GM19099 (cell line): ENCODE measurements around the gene DNM1L.

Experiments
- POLR2A ChIP-seq: IDR thresholded peaks from 3 replicates; pipeline ENCODE4 v1.6.1; 2011; ENCODE audit warnings: low read depth; ENCODE audit not compliant: insufficient read length; ENCODE audit errors: extremely low read depth

Gene DNM1L

DNA sequence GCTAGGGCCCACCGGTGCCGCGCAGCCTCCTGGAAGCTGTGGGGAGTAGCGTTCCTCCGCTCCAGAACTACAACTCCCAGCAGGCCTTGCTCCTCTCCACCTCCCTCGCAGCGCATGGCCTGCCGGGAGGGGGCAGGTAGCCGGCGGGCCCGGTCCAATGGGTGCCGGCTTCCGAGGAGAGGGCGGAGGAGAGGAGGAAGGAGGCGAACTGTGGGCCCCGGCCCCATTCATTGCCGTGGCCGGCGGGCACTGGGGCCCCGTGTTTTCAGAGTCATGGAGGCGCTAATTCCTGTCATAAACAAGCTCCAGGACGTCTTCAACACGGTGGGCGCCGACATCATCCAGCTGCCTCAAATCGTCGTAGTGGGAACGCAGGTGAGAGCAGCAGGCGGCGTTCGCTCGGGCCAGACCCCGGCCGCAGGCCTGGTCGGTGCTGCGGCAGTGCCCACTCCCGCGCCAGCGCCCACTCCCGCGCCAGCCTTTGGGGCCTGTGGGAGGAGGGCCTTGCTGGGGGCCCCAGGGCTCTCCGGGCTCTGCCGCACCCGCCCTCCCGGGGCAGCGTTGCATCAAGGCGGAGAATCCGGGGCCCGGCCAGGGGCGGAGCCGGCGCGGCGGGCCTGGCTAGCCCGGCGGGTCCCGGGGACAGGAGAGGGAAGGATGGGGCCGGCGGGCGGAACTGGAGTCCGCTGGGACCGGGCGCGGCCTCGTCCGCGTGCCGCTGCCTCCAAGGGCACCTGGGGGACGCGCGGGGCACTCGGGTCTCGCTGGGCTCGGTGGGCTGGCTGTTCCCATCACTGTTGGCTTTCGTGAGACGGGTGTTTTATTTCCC lies at the start of gene DNM1L:
TSS of gene DNM1L (plus strand) at position 211 of the 829 bp plus-strand sequence. CDS start at position 274, 63 bp downstream.
- peak; percentile 93 for TF ChIP-seq POLR2A

DNA sequence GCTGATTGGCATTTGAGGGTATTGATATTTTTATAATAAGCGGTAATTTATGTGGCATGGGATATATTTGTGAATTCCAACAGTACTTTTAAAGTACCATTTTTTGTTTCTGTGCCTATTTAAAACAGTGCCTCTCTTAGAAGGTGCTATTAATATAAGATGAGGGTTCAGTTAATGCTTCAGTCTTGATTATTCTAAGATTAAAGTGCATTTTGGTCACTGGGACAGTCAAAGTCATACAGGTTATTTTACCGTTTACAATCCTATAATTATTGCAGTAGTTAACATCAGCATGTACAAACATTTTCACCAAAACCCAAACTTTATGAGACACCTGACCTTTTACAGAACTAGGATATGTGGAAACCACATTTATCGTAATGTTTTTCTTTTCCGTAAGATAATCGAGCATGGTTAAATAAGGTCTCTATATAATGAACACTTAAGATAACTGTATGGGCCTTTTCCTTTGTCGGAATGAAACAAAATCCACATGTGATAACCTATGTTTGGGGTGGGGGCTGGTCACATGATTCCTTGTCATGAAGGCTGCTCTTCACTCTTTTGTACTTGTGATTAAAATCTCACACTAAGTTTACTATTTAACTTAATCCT lies 37.7 kb upstream of the DNM1L start:
- no peak for TF ChIP-seq POLR2A

DNA sequence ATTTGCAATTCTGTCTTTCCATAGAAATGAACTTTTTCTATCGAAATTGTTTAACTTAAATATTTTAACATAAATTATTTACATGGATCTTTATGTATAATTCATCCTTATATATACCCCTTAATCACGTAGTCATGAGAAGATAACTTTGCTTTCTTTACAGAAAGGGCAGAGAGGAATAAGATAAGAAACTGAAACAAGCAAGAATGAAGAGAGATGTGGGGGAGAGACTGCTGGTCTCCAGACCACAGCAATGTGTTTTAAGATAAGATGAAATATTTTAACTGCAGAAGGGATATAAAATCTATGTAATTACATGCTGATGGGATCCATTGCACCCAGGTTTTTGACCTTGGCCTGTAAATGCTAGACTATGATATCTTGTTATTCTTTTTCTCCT lies 34.7 kb upstream of the DNM1L start:
- no peak for TF ChIP-seq POLR2A

DNA sequence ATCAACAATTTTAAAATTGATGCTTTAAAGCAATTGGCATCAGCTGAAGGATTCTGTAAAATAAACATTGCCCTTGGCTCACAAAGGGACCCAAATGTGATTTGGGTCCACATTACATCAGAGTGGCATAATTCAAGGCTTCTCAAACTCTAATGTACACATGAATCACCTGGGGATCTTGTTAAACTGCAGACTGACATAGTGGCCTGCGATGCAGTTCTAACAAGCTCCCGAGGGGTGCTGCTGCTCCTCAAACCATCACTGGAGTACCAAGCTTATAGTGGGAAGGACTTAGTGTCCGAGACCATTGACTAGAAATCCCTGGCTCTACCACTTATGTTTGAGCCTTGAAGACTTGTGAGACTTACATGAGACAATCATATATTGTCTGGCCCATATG lies 31.8 kb upstream of the DNM1L start:
- TF ChIP-seq POLR2A, result no peak

DNA sequence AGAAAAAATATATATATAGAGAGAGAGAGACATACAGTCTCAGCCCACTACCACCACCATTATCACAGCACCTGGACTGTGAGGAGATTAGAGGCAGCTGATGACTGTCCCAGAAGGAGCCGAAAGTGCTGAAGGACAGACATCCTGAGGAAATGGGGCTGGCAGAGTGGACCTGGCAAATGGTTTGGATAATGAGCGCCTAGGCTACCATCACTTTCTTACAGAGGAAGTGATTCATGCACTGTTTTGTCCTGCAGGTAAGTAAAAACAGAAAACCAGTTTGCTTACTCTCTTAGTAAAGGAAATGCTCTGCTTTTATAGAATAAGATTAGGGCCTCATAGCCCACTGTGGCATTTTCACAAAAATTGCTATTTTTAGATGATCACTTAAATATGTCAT lies 28.6 kb upstream of the DNM1L start:
- TF ChIP-seq POLR2A, result no peak

DNA sequence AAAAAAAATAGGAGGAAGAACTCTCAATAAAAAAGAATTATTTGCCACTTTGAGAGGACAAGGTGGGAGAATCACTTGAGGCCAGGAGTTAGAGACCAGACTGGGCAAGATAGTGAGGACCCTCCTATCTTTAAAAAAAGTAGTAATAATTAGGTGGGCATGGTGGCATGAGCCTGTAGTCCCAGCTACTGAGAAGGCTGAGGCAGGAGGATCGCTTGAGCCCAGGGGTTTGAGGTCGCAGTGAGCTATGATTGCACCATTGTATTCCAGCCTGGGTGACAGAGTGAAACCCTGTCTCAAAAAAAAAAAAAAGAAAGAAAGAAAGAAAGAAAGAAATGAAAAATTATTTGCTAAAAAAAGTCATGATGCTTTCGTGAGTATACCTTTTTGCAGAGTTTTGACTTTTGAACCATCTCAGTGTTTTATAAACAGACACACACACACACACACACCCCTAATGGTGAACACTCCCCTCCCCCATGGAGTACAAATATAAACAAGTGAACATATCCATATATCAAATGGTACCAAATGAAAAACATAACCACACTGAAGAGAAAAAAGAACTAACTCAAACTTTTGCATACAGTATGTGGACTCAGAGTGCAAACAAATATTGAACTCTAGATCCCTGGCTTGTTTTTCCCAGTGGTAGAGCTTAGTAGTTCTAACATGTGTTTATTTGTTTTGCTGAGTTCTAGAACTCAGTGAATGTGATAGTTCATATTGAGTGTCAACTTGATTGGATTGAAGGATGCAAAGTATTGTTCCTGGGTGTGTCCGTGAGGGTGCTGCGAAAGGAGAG lies 27.7 kb upstream of the DNM1L start:
- no peak for TF ChIP-seq POLR2A

DNA sequence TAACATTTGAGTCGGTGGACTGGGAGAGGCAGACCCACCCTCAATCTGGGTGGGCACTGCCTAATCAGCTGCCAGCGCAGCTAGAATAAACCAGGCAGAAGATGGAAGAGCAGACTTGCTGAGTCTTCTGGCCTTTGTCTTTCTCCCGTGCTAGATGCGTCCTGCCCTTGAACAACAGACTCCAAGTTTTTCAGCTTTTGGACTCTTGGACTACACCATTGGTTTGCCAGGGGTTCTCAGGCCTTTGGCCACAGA lies 27.2 kb upstream of the DNM1L start:
- TF ChIP-seq POLR2A, result no peak

DNA sequence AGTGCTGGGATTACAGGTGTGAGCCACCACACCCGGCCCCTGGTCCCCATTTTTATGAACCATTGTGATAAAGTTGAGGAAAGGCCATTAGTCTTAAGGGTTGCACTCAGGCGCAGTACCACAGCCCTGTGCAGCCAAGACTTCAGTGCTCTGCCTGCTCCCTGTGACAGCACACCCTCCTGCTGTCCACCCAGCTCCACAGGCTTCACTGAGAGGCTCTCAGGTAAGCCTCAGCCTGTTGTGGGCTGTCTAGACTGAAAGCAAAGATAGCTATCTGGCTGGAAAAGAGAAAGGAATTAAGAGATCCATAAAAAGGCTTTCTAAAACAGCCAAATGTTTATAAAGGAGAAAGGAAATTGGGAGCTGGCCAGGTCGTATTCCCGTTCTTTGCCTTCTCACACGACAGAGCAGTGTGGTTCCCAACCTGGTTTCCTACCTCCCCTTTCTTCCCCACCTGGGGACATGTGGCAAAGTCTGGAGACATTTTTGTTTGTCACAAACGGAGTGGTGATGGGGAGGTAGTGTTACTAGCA lies 19.1 kb upstream of the DNM1L start:
- TF ChIP-seq POLR2A, result no peak

DNA sequence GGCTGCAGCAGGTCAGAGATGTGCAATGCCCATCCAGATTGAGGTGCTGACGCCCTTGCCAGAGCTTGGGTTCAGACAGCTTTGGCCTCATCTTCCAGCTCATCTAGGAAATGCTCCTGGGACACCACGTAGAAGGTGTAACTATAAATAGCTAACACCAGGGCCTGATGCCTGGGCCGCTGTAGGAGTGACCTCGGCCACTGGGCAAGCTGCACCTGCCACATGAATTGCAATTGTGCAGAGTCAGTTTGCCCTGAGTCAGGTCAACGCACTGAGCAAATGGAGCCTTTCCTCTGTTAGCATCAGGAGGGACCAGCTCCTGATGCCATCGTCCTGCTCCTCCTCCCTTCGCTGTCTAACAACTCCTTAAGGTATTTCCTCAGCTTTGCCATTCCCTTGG lies 17.4 kb upstream of the DNM1L start:
- TF ChIP-seq POLR2A, result no peak

DNA sequence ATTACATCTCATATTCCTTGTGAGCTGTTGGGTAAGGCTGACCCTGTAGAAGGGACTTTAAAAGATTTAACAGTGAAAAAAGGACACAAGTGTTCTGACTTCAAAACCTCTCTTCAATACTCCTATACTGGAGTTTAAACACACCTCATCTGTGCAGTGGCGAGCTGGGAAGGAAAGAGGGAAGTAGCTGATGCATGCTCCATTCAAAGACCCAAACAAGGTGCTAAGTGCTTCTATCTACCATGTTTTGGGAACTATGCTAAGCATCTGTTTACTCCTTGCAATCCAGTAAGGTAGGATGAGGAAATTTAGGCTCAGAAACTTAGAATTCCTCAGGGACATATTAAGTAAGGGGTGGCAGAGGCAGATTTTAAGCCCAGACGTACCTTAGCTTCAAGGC lies 16.4 kb upstream of the DNM1L start:
- no peak for TF ChIP-seq POLR2A

DNA sequence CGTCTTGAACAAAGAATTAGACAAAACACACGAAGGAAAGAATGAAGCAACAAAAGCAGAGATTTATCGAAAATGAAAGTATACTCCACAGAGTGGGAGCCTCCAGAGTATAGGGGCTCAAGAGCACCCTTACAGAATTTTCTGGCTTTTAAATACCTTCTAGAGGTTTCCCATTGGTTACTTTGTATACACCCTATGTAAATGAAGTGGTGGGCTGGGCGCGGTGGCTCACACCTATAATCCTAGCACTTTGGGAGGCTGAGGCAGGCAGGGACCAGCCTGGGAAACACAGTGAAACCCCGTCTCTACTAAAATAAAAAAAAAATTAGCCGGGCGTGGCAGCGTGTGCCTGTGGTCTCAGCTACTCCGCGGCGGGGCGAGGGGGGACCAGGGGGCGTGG lies 13.1 kb upstream of the DNM1L start:
- no peak for TF ChIP-seq POLR2A

DNA sequence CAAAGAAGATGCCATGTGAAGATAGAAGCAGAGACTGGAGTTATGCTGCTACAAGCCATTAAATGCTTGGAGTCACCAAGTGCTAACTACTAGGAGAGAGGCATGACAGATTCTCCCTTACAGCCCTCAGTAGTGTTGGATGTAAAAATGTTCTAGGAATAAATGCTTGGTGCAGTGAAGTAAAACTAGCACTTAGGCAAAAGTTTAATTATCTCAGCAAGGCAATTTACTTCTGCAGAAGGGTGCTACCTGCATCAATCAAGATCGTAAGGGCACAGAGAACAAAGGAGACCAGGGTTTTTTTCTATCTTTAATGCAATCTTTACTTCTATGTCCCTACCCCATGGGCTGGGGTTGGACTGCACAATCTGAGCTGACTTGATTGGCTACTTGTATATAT lies 9.5 kb upstream of the DNM1L start:
- no peak for TF ChIP-seq POLR2A

DNA sequence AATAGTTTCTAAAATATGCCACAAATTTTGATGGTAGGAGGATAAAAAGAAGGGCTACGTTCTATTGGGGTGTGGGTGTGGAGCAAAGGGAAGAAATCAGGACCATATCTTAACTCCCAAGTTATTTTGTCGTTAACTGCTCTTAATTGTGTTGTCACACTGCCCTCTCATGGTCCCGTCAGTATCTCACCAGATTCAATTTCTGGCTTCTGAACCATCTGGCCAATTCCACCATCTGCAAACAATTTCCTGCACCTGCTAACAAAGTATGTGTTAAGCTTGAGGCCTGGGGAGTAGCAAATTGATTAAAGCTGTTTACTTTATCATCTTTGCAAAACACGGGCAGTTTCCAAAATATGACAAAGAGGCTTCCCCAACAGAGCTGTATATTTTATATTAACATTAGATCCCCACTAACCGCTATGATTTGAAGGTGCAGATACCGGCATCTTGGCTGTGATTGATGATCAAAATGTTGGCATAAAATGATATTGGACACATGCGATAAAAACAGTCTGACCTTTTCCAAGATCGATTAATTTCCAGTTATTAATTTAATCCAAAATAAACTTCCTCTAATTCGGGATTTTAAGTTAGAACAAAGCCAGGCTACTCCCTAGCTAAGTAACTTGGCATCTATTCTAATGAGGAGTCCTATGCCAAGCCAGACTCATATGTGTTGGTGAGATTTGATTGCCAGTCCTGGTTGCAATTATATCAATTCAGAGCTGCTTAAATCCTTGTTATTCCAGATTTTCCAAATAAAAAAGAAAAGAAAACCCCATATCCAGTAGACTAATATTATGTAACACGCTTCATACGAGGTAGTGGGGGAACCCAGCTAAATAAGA lies 6.9 kb upstream of the DNM1L start:
- no peak for TF ChIP-seq POLR2A

DNA sequence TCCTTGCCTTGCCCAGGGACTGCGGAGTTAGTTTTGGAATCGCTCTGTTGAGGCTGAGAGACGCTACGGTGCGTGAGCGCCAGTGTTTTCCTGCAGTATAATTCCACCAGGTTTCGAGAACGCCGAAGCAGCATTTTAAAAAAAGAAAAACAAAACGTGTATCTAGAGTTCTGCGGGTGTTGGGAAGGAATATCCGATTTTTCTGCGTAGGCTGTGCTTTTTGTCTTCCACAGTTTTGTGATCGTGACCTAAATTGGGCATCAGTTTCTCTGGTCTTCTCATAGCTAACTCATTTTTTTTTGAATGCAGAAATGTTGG lies 778 bp downstream of the DNM1L start:
- TF ChIP-seq POLR2A, result no peak

DNA sequence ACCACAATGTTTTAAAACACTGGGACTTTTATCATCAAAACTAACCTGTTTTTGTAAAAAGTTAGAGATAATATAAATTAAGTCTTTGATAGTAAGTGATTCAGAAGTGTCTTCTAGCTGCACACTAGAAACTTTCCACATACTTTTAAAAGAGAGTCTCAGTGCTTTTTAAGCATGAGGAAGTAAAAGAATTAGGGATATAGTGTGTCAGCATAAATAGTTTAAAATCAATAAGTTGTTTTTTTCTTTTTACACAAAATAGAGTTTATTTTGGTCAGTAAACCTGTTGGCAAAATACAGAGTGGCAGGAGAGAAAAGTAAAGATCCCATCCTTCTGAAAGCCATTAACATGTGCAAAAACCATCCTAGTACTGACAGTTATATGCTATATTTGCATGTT lies 1.7 kb downstream of the DNM1L start:
- TF ChIP-seq POLR2A, result no peak
